Measurements from ENCODE around the gene KRTAP1-5.

DNA sequence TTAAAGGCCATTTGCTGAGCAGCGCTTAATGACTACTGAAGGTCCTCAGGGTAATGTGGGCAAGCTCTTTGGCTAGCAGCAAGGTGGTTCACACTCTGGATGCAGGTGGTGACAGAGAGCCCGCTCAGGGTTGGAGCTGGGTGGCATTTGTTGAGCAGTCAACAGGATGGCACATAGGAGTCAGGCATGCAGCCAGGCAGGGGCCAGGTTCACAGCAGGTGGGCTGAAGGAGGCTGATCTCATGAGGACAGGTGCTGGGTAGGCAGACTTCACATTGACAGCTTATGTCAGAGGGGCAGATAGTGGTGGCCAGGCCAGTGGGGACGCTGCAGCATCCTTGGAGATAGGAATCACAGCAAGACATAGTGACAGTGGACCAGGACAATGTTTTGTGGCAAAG, 22.6 kb downstream of the KRTAP1-5 start:
- no peak for TF ChIP-seq POLR2A (IDR thresholded peaks at IDR 0.05; ENCODE audit: extremely low read depth, insufficient read length)
- TF ChIP-seq, protein P1, sequence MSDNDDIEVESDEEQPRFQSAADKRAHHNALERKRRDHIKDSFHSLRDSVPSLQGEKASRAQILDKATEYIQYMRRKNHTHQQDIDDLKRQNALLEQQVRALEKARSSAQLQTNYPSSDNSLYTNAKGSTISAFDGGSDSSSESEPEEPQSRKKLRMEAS (IDR thresholded peaks at IDR 0.05; ENCODE audit: low read depth, low read length) = no peak
- TF ChIP-seq, protein P2, sequence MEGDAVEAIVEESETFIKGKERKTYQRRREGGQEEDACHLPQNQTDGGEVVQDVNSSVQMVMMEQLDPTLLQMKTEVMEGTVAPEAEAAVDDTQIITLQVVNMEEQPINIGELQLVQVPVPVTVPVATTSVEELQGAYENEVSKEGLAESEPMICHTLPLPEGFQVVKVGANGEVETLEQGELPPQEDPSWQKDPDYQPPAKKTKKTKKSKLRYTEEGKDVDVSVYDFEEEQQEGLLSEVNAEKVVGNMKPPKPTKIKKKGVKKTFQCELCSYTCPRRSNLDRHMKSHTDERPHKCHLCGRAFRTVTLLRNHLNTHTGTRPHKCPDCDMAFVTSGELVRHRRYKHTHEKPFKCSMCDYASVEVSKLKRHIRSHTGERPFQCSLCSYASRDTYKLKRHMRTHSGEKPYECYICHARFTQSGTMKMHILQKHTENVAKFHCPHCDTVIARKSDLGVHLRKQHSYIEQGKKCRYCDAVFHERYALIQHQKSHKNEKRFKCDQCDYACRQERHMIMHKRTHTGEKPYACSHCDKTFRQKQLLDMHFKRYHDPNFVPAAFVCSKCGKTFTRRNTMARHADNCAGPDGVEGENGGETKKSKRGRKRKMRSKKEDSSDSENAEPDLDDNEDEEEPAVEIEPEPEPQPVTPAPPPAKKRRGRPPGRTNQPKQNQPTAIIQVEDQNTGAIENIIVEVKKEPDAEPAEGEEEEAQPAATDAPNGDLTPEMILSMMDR (IDR thresholded peaks at IDR 0.05; ENCODE audit: low read depth, low read length) = no peak
